Measurements from ENCODE around the gene SORCS1. TPM values are rescaled to one million over a fixed set of nuclear protein-coding genes. Genes with fewer than 3 reads are reported as not detected.

The SORCS1 gene
- total RNA-seq, 4 donors from 2014 or later, result 0.40 to 5.1 (median 2.5) TPM

DNA sequence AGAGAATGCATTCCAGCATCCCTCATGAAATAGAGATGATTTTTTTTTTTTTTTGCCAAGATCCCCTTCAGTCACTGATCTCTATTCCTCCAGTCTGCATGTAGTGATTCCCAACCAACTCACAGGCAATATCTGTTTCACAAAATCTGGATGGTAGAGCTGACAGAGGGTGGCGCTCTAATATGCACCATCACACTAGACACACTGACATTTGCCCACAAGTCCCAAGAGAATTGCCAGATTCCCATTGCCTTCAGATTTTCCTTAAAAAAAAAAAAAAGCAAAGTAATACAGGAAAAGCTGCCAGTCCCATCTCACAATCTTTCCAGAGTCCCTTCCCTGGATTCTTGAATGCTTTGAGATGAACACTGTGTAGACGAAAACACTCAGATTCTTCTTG is 301.0 kb downstream of the SORCS1 start:
- no peak for TF ChIP-seq EP300 (IDR thresholded peaks at IDR 0.05; ENCODE audit: low read depth)
- TF ChIP-seq POLR2A (IDR thresholded peaks at IDR 0.05), result no peak
- no peak for TF ChIP-seq POLR2AphosphoS5 (IDR thresholded peaks at IDR 0.05)
- TF ChIP-seq, protein P1, sequence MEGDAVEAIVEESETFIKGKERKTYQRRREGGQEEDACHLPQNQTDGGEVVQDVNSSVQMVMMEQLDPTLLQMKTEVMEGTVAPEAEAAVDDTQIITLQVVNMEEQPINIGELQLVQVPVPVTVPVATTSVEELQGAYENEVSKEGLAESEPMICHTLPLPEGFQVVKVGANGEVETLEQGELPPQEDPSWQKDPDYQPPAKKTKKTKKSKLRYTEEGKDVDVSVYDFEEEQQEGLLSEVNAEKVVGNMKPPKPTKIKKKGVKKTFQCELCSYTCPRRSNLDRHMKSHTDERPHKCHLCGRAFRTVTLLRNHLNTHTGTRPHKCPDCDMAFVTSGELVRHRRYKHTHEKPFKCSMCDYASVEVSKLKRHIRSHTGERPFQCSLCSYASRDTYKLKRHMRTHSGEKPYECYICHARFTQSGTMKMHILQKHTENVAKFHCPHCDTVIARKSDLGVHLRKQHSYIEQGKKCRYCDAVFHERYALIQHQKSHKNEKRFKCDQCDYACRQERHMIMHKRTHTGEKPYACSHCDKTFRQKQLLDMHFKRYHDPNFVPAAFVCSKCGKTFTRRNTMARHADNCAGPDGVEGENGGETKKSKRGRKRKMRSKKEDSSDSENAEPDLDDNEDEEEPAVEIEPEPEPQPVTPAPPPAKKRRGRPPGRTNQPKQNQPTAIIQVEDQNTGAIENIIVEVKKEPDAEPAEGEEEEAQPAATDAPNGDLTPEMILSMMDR (IDR thresholded peaks at IDR 0.05), result no peak
- DNase-seq, result no peak
- Histone ChIP-seq H3K4me1 (no peaks in the 10 kb centered on the region), H3K36me3 (no peaks in the 10 kb centered on the region), H3K4me3 (no peak overlapping the region), H3K27me3 (no peaks in the 10 kb centered on the region), H3K27ac (no peak overlapping the region), H3K9me3 (no peaks in the 10 kb centered on the region)
- WGBS, 2 donors (ENCODE audit: low coverage in 1 of 2), result 73 to 76% methylated on average over 2 of the region's 2 CpGs
- in situ Hi-C loops (cut with MboI; ENCODE audit: low pct_ligation_motif_present in 1 of 4, low pct_unique_long_range_greater_than_20kb in 1 of 4, low sequenced_read_pairs in 3 of 4) (no loop called here), intact Hi-C loops (cut with DNase I; ENCODE audit: low total_unique reads) (no loop called here)

DNA sequence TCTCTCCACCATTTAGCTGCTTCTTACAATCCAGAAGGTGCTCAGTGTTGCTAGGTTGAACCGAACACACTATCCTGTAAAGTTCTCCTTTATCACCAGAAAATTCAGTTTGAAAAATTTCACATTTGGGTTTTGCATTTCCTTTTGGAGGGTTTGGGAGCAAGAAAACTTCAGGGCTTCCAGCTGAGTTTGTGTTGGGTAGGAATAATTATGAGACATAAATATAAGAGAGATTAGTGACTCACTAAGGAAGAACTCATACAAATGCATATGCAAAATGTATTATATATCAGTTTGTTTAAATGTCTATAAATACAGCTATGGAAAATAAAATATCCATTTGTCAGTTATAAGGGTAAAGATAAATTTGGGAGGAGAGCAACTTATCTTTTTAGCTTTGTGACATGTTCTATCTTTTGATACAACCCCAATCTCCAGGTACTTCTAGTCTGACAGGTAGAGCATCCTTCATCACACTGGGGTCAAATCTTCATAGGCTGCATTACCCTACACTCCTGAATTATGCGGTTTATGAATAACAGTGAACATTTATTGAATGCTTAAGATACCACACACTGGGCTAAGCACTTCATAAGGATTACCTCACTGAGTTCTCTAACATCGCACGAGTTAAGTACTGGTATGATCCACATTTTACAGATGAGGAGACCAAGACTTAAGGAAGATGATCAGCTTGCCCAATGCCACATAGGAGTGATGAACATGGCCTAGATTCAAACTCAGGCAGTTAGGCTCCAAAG is 304.4 kb downstream of the SORCS1 start:
- no peaks in the 10 kb centered on the region for H3K36me3 ChIP-seq
- no peak overlapping the region for H3K4me3 ChIP-seq
- H3K9me3 ChIP-seq, result no peaks in the 10 kb centered on the region
- in situ Hi-C loops (cut with MboI; ENCODE audit: low pct_ligation_motif_present in 1 of 4, low pct_unique_long_range_greater_than_20kb in 1 of 4, low sequenced_read_pairs in 3 of 4), result no loop called here
- H3K27me3 ChIP-seq, result no peaks in the 10 kb centered on the region
- intact Hi-C loops (cut with DNase I; ENCODE audit: low total_unique reads), result no loop called here
- H3K4me1 ChIP-seq, result no peaks in the 10 kb centered on the region
- H3K27ac ChIP-seq, result no peak overlapping the region
- 88 to 96% methylated on average over 4 of the region's 4 CpGs for WGBS, 2 donors (ENCODE audit: low coverage in 1 of 2)
- DNase-seq, result no peak
- TF ChIP-seq EP300 (IDR thresholded peaks at IDR 0.05; ENCODE audit: low read depth) (no peak), POLR2A (IDR thresholded peaks at IDR 0.05) (no peak), POLR2AphosphoS5 (IDR thresholded peaks at IDR 0.05) (no peak)
- TF ChIP-seq, protein P1 (IDR thresholded peaks at IDR 0.05), result no peak

DNA sequence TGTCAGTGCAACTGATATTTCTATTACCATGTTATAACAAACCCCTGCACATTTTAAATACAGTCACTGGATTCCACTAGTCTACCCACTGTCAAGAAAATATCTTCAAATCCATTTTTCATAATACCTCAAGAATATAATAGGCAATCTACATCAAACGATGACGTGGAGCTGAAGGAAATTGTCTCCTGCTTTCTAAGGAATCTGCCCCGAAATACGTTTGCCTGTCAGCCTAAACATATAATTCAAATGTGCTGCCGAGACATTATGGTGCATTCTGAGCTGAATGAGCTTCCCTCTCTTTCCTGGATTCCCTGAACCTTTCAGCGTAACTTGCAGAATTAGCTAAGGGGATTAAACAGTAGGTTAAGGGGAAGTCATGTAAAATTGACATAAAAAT is 306.8 kb downstream of the SORCS1 start:
- intact Hi-C loops (cut with DNase I; ENCODE audit: low total_unique reads) (no loop called here), in situ Hi-C loops (cut with MboI; ENCODE audit: low pct_ligation_motif_present in 1 of 4, low pct_unique_long_range_greater_than_20kb in 1 of 4, low sequenced_read_pairs in 3 of 4) (no loop called here)
- H3K4me3 ChIP-seq, result no peak overlapping the region
- no peaks in the 10 kb centered on the region for H3K9me3 ChIP-seq
- DNase-seq, result no peak
- no peaks in the 10 kb centered on the region for H3K27me3 ChIP-seq
- no peaks in the 10 kb centered on the region for H3K36me3 ChIP-seq
- no peaks in the 10 kb centered on the region for H3K4me1 ChIP-seq
- no peak overlapping the region for H3K27ac ChIP-seq
- WGBS, 2 donors (ENCODE audit: low coverage in 1 of 2), result 85 to 87% methylated on average over 6 of the region's 6 CpGs
- TF ChIP-seq POLR2A (IDR thresholded peaks at IDR 0.05) (no peak), EP300 (IDR thresholded peaks at IDR 0.05; ENCODE audit: low read depth) (no peak), POLR2AphosphoS5 (IDR thresholded peaks at IDR 0.05) (no peak)
- TF ChIP-seq, protein P1 (IDR thresholded peaks at IDR 0.05), result no peak

DNA sequence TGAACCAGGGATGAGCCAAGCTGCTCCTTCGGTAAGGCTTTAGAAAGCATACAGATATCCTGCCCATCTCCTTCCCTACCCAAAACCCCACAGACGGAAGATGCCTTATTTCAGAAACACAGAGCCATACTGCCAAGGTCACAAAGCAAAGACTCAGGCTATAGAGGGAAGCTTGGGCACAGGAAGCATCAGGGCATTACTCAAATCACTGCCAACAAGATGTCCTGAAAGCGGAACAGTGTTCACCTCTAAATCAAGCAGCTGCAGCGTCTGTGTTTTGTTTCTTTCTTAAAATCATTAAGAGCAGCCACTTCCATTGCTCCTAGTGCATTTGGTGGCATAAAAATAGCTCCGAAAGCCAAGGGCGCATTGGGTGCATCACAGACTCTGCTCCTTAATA is 307.3 kb downstream of the SORCS1 start:
- TF ChIP-seq, protein P1 (IDR thresholded peaks at IDR 0.05), result no peak
- TF ChIP-seq POLR2AphosphoS5 (IDR thresholded peaks at IDR 0.05) (no peak), POLR2A (IDR thresholded peaks at IDR 0.05) (no peak), EP300 (IDR thresholded peaks at IDR 0.05; ENCODE audit: low read depth) (no peak)
- H3K27me3 ChIP-seq, result no peaks in the 10 kb centered on the region
- WGBS, 2 donors (ENCODE audit: low coverage in 1 of 2), result 82 to 83% methylated on average over 4 to 6 of the region's 6 CpGs
- in situ Hi-C loops (cut with MboI; ENCODE audit: low pct_ligation_motif_present in 1 of 4, low pct_unique_long_range_greater_than_20kb in 1 of 4, low sequenced_read_pairs in 3 of 4), result no loop called here
- H3K4me3 ChIP-seq, result no peak overlapping the region
- no peak overlapping the region for H3K27ac ChIP-seq
- intact Hi-C loops (cut with DNase I; ENCODE audit: low total_unique reads), result no loop called here
- H3K36me3 ChIP-seq, result no peaks in the 10 kb centered on the region
- H3K9me3 ChIP-seq, result no peaks in the 10 kb centered on the region
- H3K4me1 ChIP-seq, result no peaks in the 10 kb centered on the region
- no peak for DNase-seq
